GM19035 (cell line): Measurements from ENCODE around the gene PDE1A.

ENCODE experiments used
- ATAC-seq: cut with Tn5 transposase; IDR thresholded peaks from one replicate; pipeline ENCODE4 v1.9.1; 2021; ENCODE audit not compliant: unreplicated experiment

Gene PDE1A

GRCh38 chr2:182359027-182359989 is 67.5 kb downstream of the PDE1A start:
- ATAC-seq = no peak

GRCh38 chr2:182358601-182359000 is 68.2 kb downstream of the PDE1A start:
- ATAC-seq = no peak

- ATAC-seq = no peak
Measured at GRCh38 chr2:182355815-182356214, 71.0 kb downstream of the PDE1A start.

- no peak for ATAC-seq
Measured at GRCh38 chr2:182351427-182351826, 75.4 kb downstream of the PDE1A start.

- ATAC-seq = no peak
Measured at GRCh38 chr2:182349268-182349667, 77.6 kb downstream of the PDE1A start.

GRCh38 chr2:182345384-182345783 is 81.5 kb downstream of the PDE1A start:
- ATAC-seq = no peak

- no peak for ATAC-seq
Measured at GRCh38 chr2:182330451-182331305, 96.2 kb downstream of the PDE1A start.

GRCh38 chr2:182324665-182325064 is 102.2 kb downstream of the PDE1A start:
- no peak for ATAC-seq

- ATAC-seq = no peak
Measured at GRCh38 chr2:182321096-182321495, 105.7 kb downstream of the PDE1A start.

GRCh38 chr2:182319556-182320505 is 107.0 kb downstream of the PDE1A start:
- no peak for ATAC-seq

GRCh38 chr2:182318466-182319220 is 108.2 kb downstream of the PDE1A start:
- ATAC-seq = no peak

GRCh38 chr2:182316950-182317349 is 109.9 kb downstream of the PDE1A start:
- ATAC-seq = no peak

- no peak for ATAC-seq
Measured at GRCh38 chr2:182302972-182303371, 123.9 kb downstream of the PDE1A start.

- no peak for ATAC-seq
Measured at GRCh38 chr2:182302174-182302573, 124.7 kb downstream of the PDE1A start.

- no peak for ATAC-seq
Measured at GRCh38 chr2:182301093-182301492, 125.7 kb downstream of the PDE1A start.

- no peak for ATAC-seq
Measured at GRCh38 chr2:182300608-182301007, 126.2 kb downstream of the PDE1A start.

GRCh38 chr2:182299632-182300031 is 127.2 kb downstream of the PDE1A start:
- no peak for ATAC-seq

GRCh38 chr2:182298456-182298855 is 128.4 kb downstream of the PDE1A start:
- ATAC-seq = no peak

- ATAC-seq = no peak
Measured at GRCh38 chr2:182291296-182291695, 135.5 kb downstream of the PDE1A start.

- ATAC-seq = no peak
Measured at GRCh38 chr2:182283512-182283911, 143.3 kb downstream of the PDE1A start.
